ENCODE measurements around the gene TICAM2.

Gene TICAM2

DNA sequence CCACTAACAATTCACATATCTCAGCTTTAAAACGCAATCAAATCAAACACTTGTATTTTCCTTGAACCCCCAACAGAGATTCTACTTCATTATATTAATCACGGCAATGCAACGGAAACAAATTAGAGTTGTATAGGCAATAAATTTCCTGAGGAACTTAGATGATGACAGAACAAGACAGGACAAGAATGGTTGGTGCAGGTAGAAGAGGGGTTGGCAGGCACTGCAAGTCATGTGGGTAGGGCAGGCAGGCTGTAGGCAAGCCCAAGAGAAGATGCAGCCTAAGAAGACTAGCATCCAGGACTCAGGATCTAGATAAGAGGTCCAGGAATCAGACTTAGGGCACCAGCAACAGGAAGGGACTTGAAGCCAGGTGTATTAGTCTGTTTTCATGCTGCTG, 41.1 kb downstream of the TICAM2 start:
- TF ChIP-seq PAX5 (IDR thresholded peaks at IDR 0.05; ENCODE audit: insufficient read depth, low read length, severe bottlenecking) (no peak), SPI1 (IDR thresholded peaks at IDR 0.05; ENCODE audit: low read depth, low read length) (no peak), POU2F2 (IDR thresholded peaks at IDR 0.05; ENCODE audit: low read depth, low read length) (no peak), POLR2AphosphoS5 (IDR thresholded peaks at IDR 0.05; ENCODE audit: low read depth, low read length) (no peak), TAF1 (IDR thresholded peaks at IDR 0.05; ENCODE audit: low read depth, low read length) (no peak), POLR2A (IDR thresholded peaks at IDR 0.05; ENCODE audit: low read depth, low read length) (no peak)
- no peak for FAIRE-seq
- DNase-seq (ENCODE audit: insufficient read length, low spot score) = no peak

GRCh38 chr5:115559524-115559923, 42.8 kb downstream of the TICAM2 start:
- TF ChIP-seq POLR2A (IDR thresholded peaks at IDR 0.05; ENCODE audit: low read depth, low read length) = no peak
- TF ChIP-seq PAX5 (IDR thresholded peaks at IDR 0.05; ENCODE audit: insufficient read depth, low read length, severe bottlenecking) = no peak
- TF ChIP-seq TAF1 (IDR thresholded peaks at IDR 0.05; ENCODE audit: low read depth, low read length) = no peak
- no peak for TF ChIP-seq POLR2AphosphoS5 (IDR thresholded peaks at IDR 0.05; ENCODE audit: low read depth, low read length)
- no peak for TF ChIP-seq SPI1 (IDR thresholded peaks at IDR 0.05; ENCODE audit: low read depth, low read length)
- TF ChIP-seq POU2F2 (IDR thresholded peaks at IDR 0.05; ENCODE audit: low read depth, low read length) = no peak
- no peak for FAIRE-seq
- no peak for DNase-seq (ENCODE audit: insufficient read length, low spot score)

DNA sequence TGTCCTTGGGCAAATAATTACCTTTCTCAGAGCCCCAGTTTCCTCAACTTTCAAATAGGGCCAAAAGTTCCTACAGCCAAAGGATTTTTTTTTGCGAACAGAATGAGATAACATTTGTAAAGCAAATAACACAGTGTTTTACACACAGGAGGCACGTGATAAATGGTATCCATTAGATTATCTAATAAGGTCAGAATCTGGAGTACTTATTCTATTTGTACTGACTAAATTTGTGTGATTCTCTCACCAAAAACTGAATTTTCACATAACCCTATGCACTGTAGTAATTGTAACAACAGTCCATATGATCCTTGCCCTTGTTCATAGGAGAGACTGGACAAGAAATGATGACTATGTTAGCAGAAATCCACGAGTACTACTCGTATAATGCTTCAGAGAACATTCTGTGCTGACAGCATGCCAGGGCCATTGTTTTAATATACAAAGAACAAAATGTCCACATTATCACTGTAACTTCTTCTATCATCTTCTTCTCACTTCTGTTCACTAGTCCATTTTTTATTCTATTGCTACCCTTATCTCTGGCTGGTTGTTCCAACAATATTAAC, 43.8 kb downstream of the TICAM2 start:
- DNase-seq (ENCODE audit: insufficient read length, low spot score) (no peak), FAIRE-seq (no peak)
- TF ChIP-seq POLR2AphosphoS5 (IDR thresholded peaks at IDR 0.05; ENCODE audit: low read depth, low read length) (no peak), PAX5 (IDR thresholded peaks at IDR 0.05; ENCODE audit: insufficient read depth, low read length, severe bottlenecking) (no peak), POU2F2 (IDR thresholded peaks at IDR 0.05; ENCODE audit: low read depth, low read length) (no peak)

DNA sequence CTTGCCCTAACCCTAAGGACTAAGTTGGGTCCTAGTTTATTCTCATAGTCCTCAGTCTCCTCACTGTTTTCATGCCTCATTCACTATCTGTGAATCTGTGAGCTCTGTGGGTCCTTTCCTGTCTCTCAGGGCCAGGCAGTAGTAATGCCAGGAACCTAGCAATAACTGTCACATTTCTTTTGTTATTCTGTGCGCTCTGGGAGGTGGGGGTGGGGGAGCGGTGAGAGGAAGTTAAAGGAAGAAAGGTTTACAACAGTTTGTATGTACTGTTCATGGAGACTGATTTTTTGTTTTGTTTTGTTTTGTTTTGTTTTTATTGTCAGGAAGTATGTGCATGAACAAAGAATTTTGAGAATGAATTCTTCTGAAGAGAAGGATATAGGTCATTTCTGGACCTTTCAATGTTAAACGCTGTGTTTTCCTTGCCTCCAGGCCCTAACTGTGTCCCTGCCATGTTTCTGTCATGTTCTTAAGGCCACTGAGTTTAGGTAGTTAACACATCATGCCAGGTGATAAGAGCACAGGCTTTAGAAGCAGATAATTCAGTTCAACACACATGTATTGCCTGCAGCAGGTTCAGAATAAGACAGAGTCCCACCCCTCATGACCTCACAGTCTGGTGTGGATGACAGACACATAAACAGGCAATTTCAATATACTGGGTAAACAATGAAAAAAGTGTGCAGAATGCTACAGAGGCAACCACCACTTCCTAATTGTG, 44.5 kb downstream of the TICAM2 start:
- no peak for DNase-seq (ENCODE audit: insufficient read length, low spot score)
- FAIRE-seq = no peak
- TF ChIP-seq POU2F2 (IDR thresholded peaks at IDR 0.05; ENCODE audit: low read depth, low read length) (no peak), TAF1 (IDR thresholded peaks at IDR 0.05; ENCODE audit: low read depth, low read length) (no peak), SPI1 (IDR thresholded peaks at IDR 0.05; ENCODE audit: low read depth, low read length) (no peak), PAX5 (IDR thresholded peaks at IDR 0.05; ENCODE audit: insufficient read depth, low read length, severe bottlenecking) (no peak), POLR2A (IDR thresholded peaks at IDR 0.05; ENCODE audit: low read depth, low read length) (no peak), POLR2AphosphoS5 (IDR thresholded peaks at IDR 0.05; ENCODE audit: low read depth, low read length) (no peak)

- FAIRE-seq (no peak), DNase-seq (ENCODE audit: insufficient read length, low spot score) (no peak)
- TF ChIP-seq POLR2AphosphoS5 (IDR thresholded peaks at IDR 0.05; ENCODE audit: low read depth, low read length) = no peak
- TF ChIP-seq POU2F2 (IDR thresholded peaks at IDR 0.05; ENCODE audit: low read depth, low read length) = no peak
- no peak for TF ChIP-seq SPI1 (IDR thresholded peaks at IDR 0.05; ENCODE audit: low read depth, low read length)
- TF ChIP-seq PAX5 (IDR thresholded peaks at IDR 0.05; ENCODE audit: insufficient read depth, low read length, severe bottlenecking) = no peak
- no peak for TF ChIP-seq TAF1 (IDR thresholded peaks at IDR 0.05; ENCODE audit: low read depth, low read length)
- no peak for TF ChIP-seq POLR2A (IDR thresholded peaks at IDR 0.05; ENCODE audit: low read depth, low read length)
Measured at GRCh38 chr5:115556276-115556675, 46.0 kb downstream of the TICAM2 start.

GRCh38 chr5:115555084-115555633, 47.1 kb downstream of the TICAM2 start:
- TF ChIP-seq POU2F2 (IDR thresholded peaks at IDR 0.05; ENCODE audit: low read depth, low read length) (no peak), TAF1 (IDR thresholded peaks at IDR 0.05; ENCODE audit: low read depth, low read length) (no peak), POLR2A (IDR thresholded peaks at IDR 0.05; ENCODE audit: low read depth, low read length) (no peak), POLR2AphosphoS5 (IDR thresholded peaks at IDR 0.05; ENCODE audit: low read depth, low read length) (no peak), PAX5 (IDR thresholded peaks at IDR 0.05; ENCODE audit: insufficient read depth, low read length, severe bottlenecking) (no peak), SPI1 (IDR thresholded peaks at IDR 0.05; ENCODE audit: low read depth, low read length) (no peak)
- DNase-seq (ENCODE audit: insufficient read length, low spot score) (no peak), FAIRE-seq (no peak)

- DNase-seq (ENCODE audit: insufficient read length, low spot score) (no peak), FAIRE-seq (no peak)
- no peak for TF ChIP-seq POU2F2 (IDR thresholded peaks at IDR 0.05; ENCODE audit: low read depth, low read length)
- no peak for TF ChIP-seq PAX5 (IDR thresholded peaks at IDR 0.05; ENCODE audit: insufficient read depth, low read length, severe bottlenecking)
- no peak for TF ChIP-seq POLR2AphosphoS5 (IDR thresholded peaks at IDR 0.05; ENCODE audit: low read depth, low read length)
- TF ChIP-seq SPI1 (IDR thresholded peaks at IDR 0.05; ENCODE audit: low read depth, low read length) = no peak
- no peak for TF ChIP-seq POLR2A (IDR thresholded peaks at IDR 0.05; ENCODE audit: low read depth, low read length)
- TF ChIP-seq TAF1 (IDR thresholded peaks at IDR 0.05; ENCODE audit: low read depth, low read length) = no peak
Measured at GRCh38 chr5:115553082-115553481, 49.2 kb downstream of the TICAM2 start.

GRCh38 chr5:115551415-115551814, 50.9 kb downstream of the TICAM2 start:
- no peak for DNase-seq (ENCODE audit: insufficient read length, low spot score)
- no peak for FAIRE-seq
- TF ChIP-seq POLR2AphosphoS5 (IDR thresholded peaks at IDR 0.05; ENCODE audit: low read depth, low read length) (no peak), POLR2A (IDR thresholded peaks at IDR 0.05; ENCODE audit: low read depth, low read length) (no peak), TAF1 (IDR thresholded peaks at IDR 0.05; ENCODE audit: low read depth, low read length) (no peak), POU2F2 (IDR thresholded peaks at IDR 0.05; ENCODE audit: low read depth, low read length) (no peak), PAX5 (IDR thresholded peaks at IDR 0.05; ENCODE audit: insufficient read depth, low read length, severe bottlenecking) (no peak), SPI1 (IDR thresholded peaks at IDR 0.05; ENCODE audit: low read depth, low read length) (no peak)

- peak; percentile 73 for FAIRE-seq
- TF ChIP-seq SPI1 (IDR thresholded peaks at IDR 0.05; ENCODE audit: low read depth, low read length) (peak; percentile 35), POLR2AphosphoS5 (IDR thresholded peaks at IDR 0.05; ENCODE audit: low read depth, low read length) (no peak)
- no peak for DNase-seq (ENCODE audit: insufficient read length, low spot score)
Measured at GRCh38 chr5:115549154-115549553, 53.1 kb downstream of the TICAM2 start.
